ENCODE results near the gene TCP10L.
"Not testable (repeated sequence)": the region's sequence is repeated elsewhere in the genome, so short reads cannot be mapped to it uniquely, and the experiment has no call there.

Gene TCP10L

GRCh38 chr21:32587120-32587519 lies 1.8 kb upstream of the TCP10L start:
- no peak for DNase-seq (ENCODE audit: low spot score)
- FAIRE-seq: no peak

GRCh38 chr21:32585970-32586369 lies 647 bp upstream of the TCP10L start:
- FAIRE-seq (no peak), DNase-seq (ENCODE audit: low spot score) (no peak)

GRCh38 chr21:32584472-32584871 lies 851 bp downstream of the TCP10L start:
- FAIRE-seq (no peak), DNase-seq (ENCODE audit: low spot score) (no peak)

- no peak for FAIRE-seq
Measured at GRCh38 chr21:32581732-32582131, 3.6 kb downstream of the TCP10L start.

GRCh38 chr21:32580949-32581348 lies 4.4 kb downstream of the TCP10L start:
- DNase-seq (ENCODE audit: low spot score): no peak
- FAIRE-seq: no peak

More at GRCh38 chr21:32581732-32582131, 3.6 kb downstream of the TCP10L start:
- no peak for DNase-seq (ENCODE audit: low spot score)

- no peak for DNase-seq (ENCODE audit: low spot score)
- no peak for FAIRE-seq
Measured at GRCh38 chr21:32578107-32578691, 7.1 kb downstream of the TCP10L start.

GRCh38 chr21:32576011-32576410 lies 9.3 kb downstream of the TCP10L start:
- FAIRE-seq (no peak), DNase-seq (ENCODE audit: low spot score) (no peak)

- FAIRE-seq (no peak), DNase-seq (ENCODE audit: low spot score) (no peak)
Measured at GRCh38 chr21:32574946-32575925, 10.1 kb downstream of the TCP10L start.

GRCh38 chr21:32572574-32573420 lies 12.5 kb downstream of the TCP10L start:
- FAIRE-seq (no peak), DNase-seq (ENCODE audit: low spot score) (no peak)

- no peak for FAIRE-seq
- DNase-seq (ENCODE audit: low spot score): no peak
Measured at GRCh38 chr21:32570456-32570855, 14.9 kb downstream of the TCP10L start.

GRCh38 chr21:32569261-32570230 lies 15.8 kb downstream of the TCP10L start:
- DNase-seq (ENCODE audit: low spot score) (peak; percentile 80), FAIRE-seq (peak; percentile 27)

- FAIRE-seq: no peak
- no peak for DNase-seq (ENCODE audit: low spot score)
Measured at GRCh38 chr21:32567626-32568025, 17.7 kb downstream of the TCP10L start.

GRCh38 chr21:32566741-32567389 lies 18.5 kb downstream of the TCP10L start:
- FAIRE-seq: no peak

GRCh38 chr21:32565856-32566465 lies 19.4 kb downstream of the TCP10L start:
- no peak for DNase-seq (ENCODE audit: low spot score)
- FAIRE-seq: no peak

More at GRCh38 chr21:32566741-32567389, 18.5 kb downstream of the TCP10L start:
- DNase-seq (ENCODE audit: low spot score): no peak

GRCh38 chr21:32562915-32563314 lies 22.4 kb downstream of the TCP10L start:
- DNase-seq (ENCODE audit: low spot score) (no peak), FAIRE-seq (no peak)

GRCh38 chr21:32562426-32562825 lies 22.9 kb downstream of the TCP10L start:
- FAIRE-seq (no peak), DNase-seq (ENCODE audit: low spot score) (no peak)

GRCh38 chr21:32561476-32561875 lies 23.8 kb downstream of the TCP10L start:
- not testable (repeated sequence) for FAIRE-seq

GRCh38 chr21:32560896-32561295 lies 24.4 kb downstream of the TCP10L start:
- DNase-seq (ENCODE audit: low spot score): no peak
- FAIRE-seq: no peak

More at GRCh38 chr21:32561476-32561875, 23.8 kb downstream of the TCP10L start:
- not testable (repeated sequence) for DNase-seq (ENCODE audit: low spot score)

- DNase-seq (ENCODE audit: low spot score): no peak
- FAIRE-seq: no peak
Measured at GRCh38 chr21:32559006-32559610, 26.2 kb downstream of the TCP10L start.

Data from urothelium cell line (cell line).